Ectodermal cell (in vitro differentiated cells): ENCODE data around the gene TMUB1.
"Not testable (repeated sequence)": the region's sequence is repeated elsewhere in the genome, so short reads cannot be mapped to it uniquely, and the experiment has no call there.

ENCODE experiments used
- H3K27ac ChIP-seq: 2 replicates; pipeline ENCODE4 v1.7.0; 2013; ENCODE audit warnings: mild to moderate bottlenecking, low read depth, low read length; ENCODE audit not compliant: insufficient read depth, poor library complexity, severe bottlenecking
- H3K27me3 ChIP-seq: 2 replicates; pipeline ENCODE4 v1.7.0; 2013; ENCODE audit warnings: mild to moderate bottlenecking, low read length; ENCODE audit not compliant: insufficient read depth, control insufficient read depth, poor library complexity, severe bottlenecking
- H3K36me3 ChIP-seq: one replicate; pipeline ENCODE4 v1.7.0; 2013; ENCODE audit warnings: low read length; ENCODE audit not compliant: control insufficient read depth, insufficient read depth
- H3K4me1 ChIP-seq: one replicate; pipeline ENCODE4 v1.7.0; 2013; ENCODE audit warnings: low read length; ENCODE audit not compliant: control insufficient read depth, insufficient read depth
- H3K4me3 ChIP-seq: 2 replicates; pipeline ENCODE4 v1.7.0; 2013; ENCODE audit warnings: low read depth, low read length, control low read depth; ENCODE audit not compliant: insufficient read depth
- H3K9me3 ChIP-seq: 2 replicates; pipeline ENCODE4 v1.7.0; 2013; ENCODE audit warnings: mild to moderate bottlenecking, low read length, moderate library complexity; ENCODE audit not compliant: control insufficient read depth
- WGBS, 2 experiments: methylation state at CpG; one replicate each; pipeline ENCODE4 v1.1.7; 2013; ENCODE audit warnings: missing lambda C conversion rate in 2 of 2; 5-methylcytosine and 5-hydroxymethylcytosine counted together

The TMUB1 gene

GRCh38 chr7:151051108-151051507, 32.2 kb downstream of the TMUB1 start:
- no peaks in the 10 kb centered on the region for H3K36me3 ChIP-seq
- no peak overlapping the region for H3K27ac ChIP-seq
- H3K4me3 ChIP-seq, result no peak overlapping the region
- WGBS, 2 experiments, result 2 to 3% methylated on average over 50 of the region's 50 CpGs
- H3K9me3 ChIP-seq, result no peaks in the 10 kb centered on the region
- H3K27me3 ChIP-seq, result peaks cover 46% of the 10 kb centered on the region
- H3K4me1 ChIP-seq, result no peaks in the 10 kb centered on the region

- 93 to 94% methylated on average over 38 of the region's 38 CpGs for WGBS, 2 experiments
- Histone ChIP-seq H3K27ac (no peak overlapping the region), H3K4me3 (no peak overlapping the region), H3K27me3 (peaks cover 41% of the 10 kb centered on the region), H3K36me3 (no peaks in the 10 kb centered on the region), H3K4me1 (no peaks in the 10 kb centered on the region), H3K9me3 (no peaks in the 10 kb centered on the region)
Measured at GRCh38 chr7:151048911-151049463, 34.3 kb downstream of the TMUB1 start.

GRCh38 chr7:151047976-151048815, 35.1 kb downstream of the TMUB1 start, which contains the start of gene ASIC3:
Gene ASIC3 (plus strand): TSS chr7:151048531. CDS start chr7:151048886, 355 bp downstream.
- Histone ChIP-seq H3K36me3 (no peaks in the 10 kb centered on the region), H3K27me3 (peaks cover 41% of the 10 kb centered on the region), H3K9me3 (no peaks in the 10 kb centered on the region), H3K4me1 (no peaks in the 10 kb centered on the region), H3K27ac (no peak within 1 kb of the TSS), H3K4me3 (no peak within 1 kb of the TSS)
- 87% methylated on average over 22 of the region's 22 CpGs for WGBS, 2 experiments

- Histone ChIP-seq H3K9me3 (no peaks in the 10 kb centered on the region), H3K27me3 (peaks cover 33% of the 10 kb centered on the region), H3K27ac (no peak overlapping the region), H3K4me1 (no peaks in the 10 kb centered on the region), H3K4me3 (no peak overlapping the region), H3K36me3 (no peaks in the 10 kb centered on the region)
- 90 to 91% methylated on average over 14 of the region's 14 CpGs for WGBS, 2 experiments
Measured at GRCh38 chr7:151046603-151047573, 36.4 kb downstream of the TMUB1 start.

GRCh38 chr7:151045967-151046366, 37.3 kb downstream of the TMUB1 start:
- Histone ChIP-seq H3K4me1 (no peaks in the 10 kb centered on the region), H3K27ac (no peak overlapping the region), H3K36me3 (no peaks in the 10 kb centered on the region), H3K9me3 (no peaks in the 10 kb centered on the region), H3K27me3 (peaks cover 25% of the 10 kb centered on the region), H3K4me3 (no peak overlapping the region)
- WGBS, 2 experiments, result 90 to 93% methylated on average over 9 of the region's 9 CpGs

- 85 to 86% methylated on average over 11 of the region's 11 CpGs for WGBS, 2 experiments
- H3K27ac ChIP-seq, result no peak overlapping the region
Measured at GRCh38 chr7:151045262-151045661, 38.0 kb downstream of the TMUB1 start.

GRCh38 chr7:151043959-151044358, 39.3 kb downstream of the TMUB1 start:
- H3K4me3 ChIP-seq, result no peak overlapping the region
- H3K27ac ChIP-seq, result no peak overlapping the region
- no peaks in the 10 kb centered on the region for H3K9me3 ChIP-seq
- WGBS, 2 experiments, result 95 to 96% methylated on average over 20 of the region's 20 CpGs
- no peaks in the 10 kb centered on the region for H3K4me1 ChIP-seq
- H3K36me3 ChIP-seq, result no peaks in the 10 kb centered on the region
- peaks cover 7% of the 10 kb centered on the region for H3K27me3 ChIP-seq

More at GRCh38 chr7:151045262-151045661, 38.0 kb downstream of the TMUB1 start:
- H3K9me3 ChIP-seq, result no peaks in the 10 kb centered on the region
- no peaks in the 10 kb centered on the region for H3K36me3 ChIP-seq
- peaks cover 18% of the 10 kb centered on the region for H3K27me3 ChIP-seq
- no peak overlapping the region for H3K4me3 ChIP-seq
- H3K4me1 ChIP-seq, result no peaks in the 10 kb centered on the region

GRCh38 chr7:151043449-151043848, 39.8 kb downstream of the TMUB1 start:
- not testable (repeated sequence) for H3K9me3 ChIP-seq, H3K27me3 ChIP-seq, H3K4me3 ChIP-seq, H3K4me1 ChIP-seq, H3K36me3 ChIP-seq, H3K27ac ChIP-seq
- WGBS, 2 experiments, result 89 to 90% methylated on average over 10 of the region's 10 CpGs

GRCh38 chr7:151040616-151041375, 42.5 kb downstream of the TMUB1 start:
- Histone ChIP-seq H3K4me3 (no peak overlapping the region), H3K27ac (no peak overlapping the region), H3K4me1 (no peaks in the 10 kb centered on the region), H3K9me3 (no peaks in the 10 kb centered on the region), H3K36me3 (no peaks in the 10 kb centered on the region), H3K27me3 (no peaks in the 10 kb centered on the region)
- 93 to 94% methylated on average over 30 of the region's 30 CpGs for WGBS, 2 experiments
